Measurements from ENCODE around the gene SCTR.
A peak's percentile ranks its signal among the peaks of the same experiment; 100 is the strongest.

SCTR gene

GRCh38 chr2:119478188-119478977, 45.9 kb downstream of the SCTR start:
- no peak overlapping the region for H3K4me3 ChIP-seq (ENCODE audit: low read depth, low read length)
- no peak for DNase-seq (ENCODE audit: low read depth)
- no peak for TF ChIP-seq CTCF (IDR thresholded peaks at IDR 0.05; ENCODE audit: low read depth, low read length, missing control alignments)
- in situ Hi-C loops (cut with HindIII; ENCODE audit: low sequenced_read_pairs): loop anchor here (5.0 kb wide), 1 partner anchor 81 kb away; no protein-coding TSS in a partner anchor

- H3K4me3 ChIP-seq (ENCODE audit: low read depth, low read length): no peak overlapping the region
- no peak for TF ChIP-seq CTCF (IDR thresholded peaks at IDR 0.05; ENCODE audit: low read depth, low read length, missing control alignments)
- no peak for DNase-seq (ENCODE audit: low read depth)
- in situ Hi-C loops (cut with HindIII; ENCODE audit: low sequenced_read_pairs): loop anchor here (5.0 kb wide), 1 partner anchor 80 kb away; no protein-coding TSS in a partner anchor
Measured at GRCh38 chr2:119477113-119477505, 47.2 kb downstream of the SCTR start.

- TF ChIP-seq CTCF (IDR thresholded peaks at IDR 0.05; ENCODE audit: low read depth, low read length, missing control alignments): peak; percentile 97
- in situ Hi-C loops (cut with HindIII; ENCODE audit: low sequenced_read_pairs): loop anchor here (5.0 kb wide), 1 partner anchor 79 kb away; no protein-coding TSS in a partner anchor
- no peak overlapping the region for H3K4me3 ChIP-seq (ENCODE audit: low read depth, low read length)
- DNase-seq (ENCODE audit: low read depth): peak; percentile 47
Measured at GRCh38 chr2:119476301-119477112, 47.8 kb downstream of the SCTR start.

GRCh38 chr2:119475857-119476244, 48.4 kb downstream of the SCTR start:
- in situ Hi-C loops (cut with HindIII; ENCODE audit: low sequenced_read_pairs): loop anchor here (5.0 kb wide), 1 partner anchor 79 kb away; no protein-coding TSS in a partner anchor
- no peak for DNase-seq (ENCODE audit: low read depth)
- TF ChIP-seq CTCF (IDR thresholded peaks at IDR 0.05; ENCODE audit: low read depth, low read length, missing control alignments): no peak
- no peak overlapping the region for H3K4me3 ChIP-seq (ENCODE audit: low read depth, low read length)

GRCh38 chr2:119475225-119475856, 48.9 kb downstream of the SCTR start:
- in situ Hi-C loops (cut with HindIII; ENCODE audit: low sequenced_read_pairs): loop anchor here (5.0 kb wide), 1 partner anchor 78 kb away; no protein-coding TSS in a partner anchor
- no peak overlapping the region for H3K4me3 ChIP-seq (ENCODE audit: low read depth, low read length)
- no peak for DNase-seq (ENCODE audit: low read depth)
- no peak for TF ChIP-seq CTCF (IDR thresholded peaks at IDR 0.05; ENCODE audit: low read depth, low read length, missing control alignments)
